Transverse colon (tissue), 4 donors: ENCODE measurements around the gene OR1F1. TPM values are rescaled to one million over a fixed set of nuclear protein-coding genes. Genes with fewer than 3 reads are reported as not detected.

Experiments used
- DNase-seq: peaks from one replicate; pipeline ENCODE4 v3.0.0-alpha.2; 2019
- H3K27ac ChIP-seq, 4 donors: fragments of 200-600 bp; sonication (generic); 2 replicates each; pipeline ENCODE4 v1.5.1; 2016 to 2018; ENCODE audit warnings: inconsistent platforms in 4 of 4
- H3K27me3 ChIP-seq: fragments of 200-600 bp; sonication (generic); 2 replicates; pipeline ENCODE4 v1.5.1; 2017; ENCODE audit warnings: inconsistent platforms
- H3K36me3 ChIP-seq, 4 donors: fragments of 200-600 bp; sonication (generic); 2 replicates each; pipeline ENCODE4 v1.5.1; 2017 to 2019; ENCODE audit warnings: inconsistent platforms in 4 of 4
- H3K4me1 ChIP-seq, 4 donors: fragments of 200-600 bp; sonication (generic); 2 replicates each; pipeline ENCODE4 v1.5.1; 2017 to 2020; ENCODE audit warnings: inconsistent platforms in 4 of 4
- H3K4me3 ChIP-seq, 4 donors: fragments of 200-600 bp; sonication (generic); 1 replicate in 1 of 4; 2 replicates in 3 of 4; pipeline versions ENCODE4 v1.5.1 to v1.6.1; 2017 to 2019; ENCODE audit warnings: inconsistent platforms in 4 of 4
- H3K9me3 ChIP-seq, 2 donors: fragments of 200-600 bp; sonication (generic); 2 replicates each; pipeline ENCODE4 v1.5.1; 2017 to 2019; ENCODE audit warnings: inconsistent platforms in 2 of 2
- EP300 ChIP-seq: sonication (generic); formaldehyde crosslinking; IDR thresholded peaks from one replicate; pipeline ENCODE4 v1.6.1; 2017; ENCODE audit warnings: antibody characterized with exemption, low read depth
- POLR2A ChIP-seq: fragments of 450-650 bp; IDR thresholded peaks from one replicate; pipeline ENCODE4 v1.6.1; 2016; ENCODE audit warnings: antibody characterized with exemption, mild to moderate bottlenecking, moderate library complexity
- POLR2AphosphoS5 ChIP-seq, 3 donors: sonication (generic); formaldehyde crosslinking; IDR thresholded peaks; one replicate each; pipeline ENCODE4 v1.6.1; 2016; ENCODE audit warnings: antibody characterized with exemption in 3 of 3
- WGBS, 2 donors: methylation state at CpG; one replicate each; pipeline ENCODE4 v1.1.5; 2018; ENCODE audit warnings: low coverage in 1 of 2; 5-methylcytosine and 5-hydroxymethylcytosine counted together
- in situ Hi-C, 4 donors: fragments of 200-750 bp; cut with MboI; loops; one replicate each; pipeline versions ENCODE4 v1.15.0 to v1.15.1; 2017; ENCODE audit warnings: low sequenced_read_pairs in 3 of 4, low pct_ligation_motif_present in 1 of 4, low pct_unique_long_range_greater_than_20kb in 1 of 4
- intact Hi-C: fragments of 100-400 bp; cut with DNase I; formaldehyde crosslinking; loops from one replicate; pipeline ENCODE4 v1.15.1; 2023; ENCODE audit warnings: low total_unique reads
- total RNA-seq, 4 donors: library from RNA; depleted of rRNA; stranded (reverse); fragments of >200 nt; gene quantifications; one replicate each; pipeline ENCODE4 v1.1.0, GENCODE V29; 2016
- TF ChIP-seq, protein P1 (sequence below), 5 experiments: fragments of 200-600 bp in 3 of 5; fragments of 450-650 bp in 2 of 5; sonication (generic) in 3 of 5; IDR thresholded peaks; 1 replicate in 2 of 5; 2 replicates in 3 of 5; pipeline ENCODE4 v1.5.1; 2016 to 2017; ENCODE audit warnings: antibody characterized with exemption in 5 of 5, inconsistent platforms in 3 of 5, mild to moderate bottlenecking in 2 of 5, moderate library complexity in 1 of 5

OR1F1 gene
- total RNA-seq, 4 donors from 2014 or later, result not detected

DNA sequence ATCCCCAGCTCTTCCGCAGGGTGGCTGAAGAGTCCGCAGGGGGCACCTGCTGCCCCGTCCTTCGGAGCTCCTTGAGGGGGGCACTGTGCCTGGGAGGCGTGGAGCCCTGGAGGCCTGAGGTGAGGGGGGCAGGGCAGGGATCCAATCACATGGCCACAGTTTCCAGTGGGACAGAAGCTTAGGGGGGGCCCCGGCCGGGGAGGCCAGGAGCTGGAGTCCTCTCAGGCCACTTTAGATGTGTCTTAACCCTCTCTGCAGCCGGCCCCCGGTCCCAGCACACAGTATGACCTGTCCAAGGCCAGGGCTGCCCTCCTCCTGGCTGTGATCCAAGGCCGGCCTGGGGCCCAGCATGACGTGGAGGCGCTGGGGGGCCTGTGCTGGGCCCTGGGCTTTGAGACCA, 42.3 kb upstream of the OR1F1 start:
- no peak for TF ChIP-seq POLR2A
- TF ChIP-seq, protein P1, sequence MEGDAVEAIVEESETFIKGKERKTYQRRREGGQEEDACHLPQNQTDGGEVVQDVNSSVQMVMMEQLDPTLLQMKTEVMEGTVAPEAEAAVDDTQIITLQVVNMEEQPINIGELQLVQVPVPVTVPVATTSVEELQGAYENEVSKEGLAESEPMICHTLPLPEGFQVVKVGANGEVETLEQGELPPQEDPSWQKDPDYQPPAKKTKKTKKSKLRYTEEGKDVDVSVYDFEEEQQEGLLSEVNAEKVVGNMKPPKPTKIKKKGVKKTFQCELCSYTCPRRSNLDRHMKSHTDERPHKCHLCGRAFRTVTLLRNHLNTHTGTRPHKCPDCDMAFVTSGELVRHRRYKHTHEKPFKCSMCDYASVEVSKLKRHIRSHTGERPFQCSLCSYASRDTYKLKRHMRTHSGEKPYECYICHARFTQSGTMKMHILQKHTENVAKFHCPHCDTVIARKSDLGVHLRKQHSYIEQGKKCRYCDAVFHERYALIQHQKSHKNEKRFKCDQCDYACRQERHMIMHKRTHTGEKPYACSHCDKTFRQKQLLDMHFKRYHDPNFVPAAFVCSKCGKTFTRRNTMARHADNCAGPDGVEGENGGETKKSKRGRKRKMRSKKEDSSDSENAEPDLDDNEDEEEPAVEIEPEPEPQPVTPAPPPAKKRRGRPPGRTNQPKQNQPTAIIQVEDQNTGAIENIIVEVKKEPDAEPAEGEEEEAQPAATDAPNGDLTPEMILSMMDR (IDR thresholded peaks at IDR 0.05), result no peak
- no peak for TF ChIP-seq POLR2AphosphoS5 (IDR thresholded peaks at IDR 0.05)
- TF ChIP-seq EP300, result no peak
- intact Hi-C loops (no loop called here), in situ Hi-C loops (loop anchor here in 1 of 4 donors (25.0 kb wide), 1 partner anchor 108 kb away; the partner anchor contains the start of genes BICDL2 and MMP25)
- Histone ChIP-seq H3K9me3 (no peaks in the 10 kb centered on the region), H3K4me3 (no peak overlapping the region), H3K27ac (no peak overlapping the region), H3K36me3 (peaks cover 0 to 14% (median 2%) of the 10 kb centered on the region in 4 donors), H3K27me3 (no peaks in the 10 kb centered on the region), H3K4me1 (peaks cover 4 to 25% (median 19%) of the 10 kb centered on the region in 4 donors)
- DNase-seq, result no peak
- 82 to 90% methylated on average over 2 to 12 of the region's 12 CpGs for WGBS, 2 donors

GRCh38 chr16:3147046-3147756, 40.8 kb upstream of the OR1F1 start:
- intact Hi-C loops, result no loop called here
- TF ChIP-seq, protein P1 (IDR thresholded peaks at IDR 0.05), result no peak
- TF ChIP-seq EP300, result no peak
- TF ChIP-seq POLR2AphosphoS5 (IDR thresholded peaks at IDR 0.05), result no peak
- TF ChIP-seq POLR2A, result no peak
- 92% methylated on average over 15 of the region's 16 CpGs; no CpG with 5 or more reads in 1 of the 2 donors for WGBS, 2 donors

GRCh38 chr16:3147757-3148104, 40.3 kb upstream of the OR1F1 start:
- TF ChIP-seq EP300 (no peak), POLR2AphosphoS5 (IDR thresholded peaks at IDR 0.05) (no peak), POLR2A (no peak)
- TF ChIP-seq, protein P1 (IDR thresholded peaks at IDR 0.05), result no peak
- WGBS, 2 donors, result 89% methylated on average over 5 of the region's 5 CpGs; no CpG with 5 or more reads in 1 of the 2 donors
- Histone ChIP-seq H3K4me1 (peaks cover 11 to 45% (median 38%) of the 10 kb centered on the region in 4 donors), H3K9me3 (no peaks in the 10 kb centered on the region), H3K27ac (no peak overlapping the region), H3K36me3 (no peaks in the 10 kb centered on the region), H3K4me3 (no peak overlapping the region), H3K27me3 (no peaks in the 10 kb centered on the region)
- intact Hi-C loops, result no loop called here
- no peak for DNase-seq
- in situ Hi-C loops, result loop anchor here in 1 of 4 donors (25.0 kb wide), 1 partner anchor 110 kb away; the partner anchor contains the start of genes BICDL2 and MMP25

More at GRCh38 chr16:3147046-3147756, 40.8 kb upstream of the OR1F1 start:
- H3K36me3 ChIP-seq, result no peaks in the 10 kb centered on the region
- no peak overlapping the region for H3K27ac ChIP-seq
- DNase-seq, result no peak
- no peaks in the 10 kb centered on the region for H3K9me3 ChIP-seq
- H3K4me3 ChIP-seq, result no peak overlapping the region
- in situ Hi-C loops, result loop anchor here in 1 of 4 donors (25.0 kb wide), 1 partner anchor 110 kb away; the partner anchor contains the start of genes BICDL2 and MMP25
- peaks cover 11 to 40% (median 34%) of the 10 kb centered on the region in 4 donors for H3K4me1 ChIP-seq
- H3K27me3 ChIP-seq, result no peaks in the 10 kb centered on the region

DNA sequence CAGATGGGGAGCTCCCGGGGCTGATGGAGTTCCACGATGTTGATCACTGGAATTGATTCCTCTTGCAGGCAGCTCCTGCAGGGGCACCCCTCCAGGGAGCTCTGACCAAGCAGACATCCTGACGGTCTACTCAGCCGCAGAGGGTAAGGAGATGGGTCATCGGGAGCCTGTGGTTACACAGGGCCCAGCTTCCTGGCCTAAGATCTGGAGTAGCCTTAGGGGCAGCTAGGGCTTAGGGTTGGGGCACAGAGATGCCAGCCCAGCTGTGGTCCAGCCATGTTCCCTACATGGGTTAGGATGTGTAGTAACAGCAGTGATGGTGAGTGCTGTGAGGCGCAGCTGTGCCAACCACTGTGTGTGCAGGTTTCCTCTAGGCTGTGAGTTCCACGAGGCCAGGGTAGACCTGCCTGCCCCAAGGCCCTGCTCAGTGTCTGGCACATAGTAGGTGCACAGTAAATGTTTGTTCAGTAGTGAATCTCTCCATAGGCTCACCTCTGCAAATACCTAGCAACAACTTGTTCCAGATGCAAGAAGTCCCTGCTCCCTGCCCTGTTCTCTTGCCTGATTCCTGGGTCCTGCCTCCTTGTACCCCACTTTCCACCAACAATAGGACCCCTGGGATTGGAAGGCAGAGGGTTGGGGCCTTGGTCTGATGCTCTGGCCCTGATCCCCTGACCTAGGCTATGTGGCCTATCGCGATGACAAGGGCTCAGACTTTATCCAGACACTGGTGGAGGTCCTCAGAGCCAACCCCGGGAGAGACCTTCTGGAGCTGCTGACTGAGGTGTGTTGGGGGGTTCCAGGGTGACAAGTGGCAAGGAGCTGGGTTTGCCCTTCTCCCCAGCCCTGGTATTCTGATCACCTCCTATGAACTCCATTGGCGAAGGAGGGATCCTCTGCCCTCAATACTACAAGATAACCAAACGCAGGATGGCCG, 39.5 kb upstream of the OR1F1 start:
- no peaks in the 10 kb centered on the region for H3K9me3 ChIP-seq
- peaks cover 11 to 43% (median 36%) of the 10 kb centered on the region in 4 donors for H3K4me1 ChIP-seq
- TF ChIP-seq, protein P1 (IDR thresholded peaks at IDR 0.05), result no peak
- TF ChIP-seq EP300 (no peak), POLR2AphosphoS5 (IDR thresholded peaks at IDR 0.05) (no peak), POLR2A (no peak)
- H3K27me3 ChIP-seq, result no peaks in the 10 kb centered on the region
- in situ Hi-C loops (loop anchor here in 1 of 4 donors (25.0 kb wide), 1 partner anchor 111 kb away; the partner anchor contains the start of genes BICDL2 and MMP25), intact Hi-C loops (no loop called here)
- no peak for DNase-seq
- no peak overlapping the region for H3K27ac ChIP-seq
- WGBS, 2 donors, result 95% methylated on average over 12 of the region's 13 CpGs; no CpG with 5 or more reads in 1 of the 2 donors
- no peak overlapping the region for H3K4me3 ChIP-seq
- H3K36me3 ChIP-seq, result no peaks in the 10 kb centered on the region
